ELR (cell line): Measurements from ENCODE around the gene TBC1D25.

Source experiments
- DNase-seq: peaks from one replicate; pipeline ENCODE4 v3.0.0-alpha.2; 2015; ENCODE audit warnings: low read depth

Gene TBC1D25

GRCh38 chrX:48560681-48561080 is 21.2 kb downstream of the TBC1D25 start:
- no peak for DNase-seq

- peak; percentile 66 for DNase-seq
Measured at GRCh38 chrX:48569958-48570357, 30.4 kb downstream of the TBC1D25 start.

- DNase-seq, result no peak
Measured at GRCh38 chrX:48573690-48574269, 34.3 kb downstream of the TBC1D25 start.

- DNase-seq, result peak; percentile 92
Measured at GRCh38 chrX:48574270-48575266, 35.1 kb downstream of the TBC1D25 start, which contains the start of gene RBM3. Gene RBM3 (plus strand): TSS chrX:48574484. CDS start chrX:48575181, 697 bp downstream.

GRCh38 chrX:48575642-48576041 is 36.1 kb downstream of the TBC1D25 start:
- no peak for DNase-seq

- DNase-seq, result no peak
Measured at GRCh38 chrX:48576108-48576507, 36.6 kb downstream of the TBC1D25 start.

- no peak for DNase-seq
Measured at GRCh38 chrX:48578661-48579128, 39.2 kb downstream of the TBC1D25 start.

- DNase-seq, result no peak
Measured at GRCh38 chrX:48579259-48579658, 39.7 kb downstream of the TBC1D25 start.

GRCh38 chrX:48580662-48581061 is 41.1 kb downstream of the TBC1D25 start:
- no peak for DNase-seq

GRCh38 chrX:48584698-48585097 is 45.2 kb downstream of the TBC1D25 start:
- DNase-seq, result no peak

GRCh38 chrX:48589482-48590162 is 50.1 kb downstream of the TBC1D25 start:
- DNase-seq, result no peak

GRCh38 chrX:48590203-48591103 is 50.9 kb downstream of the TBC1D25 start:
- DNase-seq, result no peak

- peak; percentile 73 for DNase-seq
Measured at GRCh38 chrX:48591255-48591791, 51.8 kb downstream of the TBC1D25 start.

GRCh38 chrX:48592971-48593370 is 53.5 kb downstream of the TBC1D25 start:
- no peak for DNase-seq

- no peak for DNase-seq
Measured at GRCh38 chrX:48595929-48596328, 56.4 kb downstream of the TBC1D25 start.

GRCh38 chrX:48597353-48598264 is 58.1 kb downstream of the TBC1D25 start, which contains the start of gene WDR13:
Gene WDR13 (plus strand): TSS chrX:48597492. CDS start chrX:48597997, 505 bp downstream.
- peak; percentile 91 for DNase-seq

- no peak for DNase-seq
Measured at GRCh38 chrX:48598614-48599013, 59.1 kb downstream of the TBC1D25 start.

GRCh38 chrX:48599341-48599740 is 59.8 kb downstream of the TBC1D25 start:
- DNase-seq, result no peak

- no peak for DNase-seq
Measured at GRCh38 chrX:48600226-48600625, 60.7 kb downstream of the TBC1D25 start.
